GM12878 (cell line): ENCODE results near the gene RIPPLY1. TPM values are rescaled to one million over a fixed set of nuclear protein-coding genes. Genes with fewer than 3 reads are reported as not detected.

Source experiments
- ATAC-seq: fragments of 200-7000 bp; cut with Tn5 transposase; 3 replicates; pipeline ENCODE4 v1.9.1; 2020; ENCODE audit warnings: mild to moderate bottlenecking, moderate library complexity
- BruUV-seq: library from RNA; stranded (reverse); fragments of 400-500 nt; replicated peaks from 2 replicates; lab custom pipeline; 2021; lab: Mats Ljungman, UMichigan
- CTCF ChIA-PET: fragments of 300-600 bp; sonication (Branson Sonifier 250); formaldehyde crosslinking; extraction: SDS; loops from one replicate; lab custom pipeline; 2021; ENCODE audit warnings: inconsistent platforms; lab: Yijun Ruan, JAX
- POLR2A ChIA-PET: fragments of 350-600 bp; formaldehyde crosslinking; extraction: SDS; loops from one replicate; lab custom pipeline; 2021; ENCODE audit warnings: inconsistent platforms; lab: Charles Lee
- RAD21 ChIA-PET: fragments of 300-600 bp; sonication (Branson Sonifier 250); formaldehyde crosslinking; loops from one replicate; lab custom pipeline; 2023; ENCODE audit warnings: antibody characterized with exemption; ENCODE audit not compliant: unreplicated experiment; lab: Charles Lee
- SMC1A ChIA-PET: fragments of 300-600 bp; sonication (Branson Sonifier 250); formaldehyde crosslinking; loops from one replicate; lab custom pipeline; 2023; ENCODE audit not compliant: unreplicated experiment, uncharacterized antibody; lab: Charles Lee
- DNase-seq: peaks from one replicate; pipeline ENCODE4 v3.0.0-alpha.2; 2011; ENCODE audit warnings: low read depth, low spot score
- FAIRE-seq: peaks from 3 replicates; lab custom pipeline; 2011; peaks lifted over from hg19 to GRCh38; lab: Jason Lieb, UNC
- H2AFZ ChIP-seq: 2 replicates; pipeline ENCODE4 v1.6.0; 2011; ENCODE audit warnings: low read depth, low read length, control low read depth; ENCODE audit not compliant: control insufficient read depth
- H3K27ac ChIP-seq: 2 replicates; pipeline ENCODE4 v1.5.1; 2011; ENCODE audit warnings: control low read depth; ENCODE audit not compliant: control insufficient read depth, insufficient read depth
- H3K27me3 ChIP-seq, 2 experiments: replicated peaks in 1 of 2; 2 replicates each; pipeline versions ENCODE4 v1.6.0 to v1.6.1; 2011; ENCODE audit warnings: low read length in 1 of 2; ENCODE audit not compliant: control insufficient read depth in 2 of 2, insufficient read depth in 2 of 2
- H3K36me3 ChIP-seq, 2 experiments: 2 replicates each; pipeline ENCODE4 v1.5.1; 2011; ENCODE audit warnings: low read length in 1 of 2; ENCODE audit not compliant: control insufficient read depth in 2 of 2, insufficient read depth in 2 of 2
- H3K4me1 ChIP-seq: 2 replicates; pipeline ENCODE4 v1.6.1; 2011; ENCODE audit warnings: mild to moderate bottlenecking, low read length, moderate library complexity, mixed read lengths; ENCODE audit not compliant: control insufficient read depth, insufficient read depth
- H3K4me2 ChIP-seq: 2 replicates; pipeline ENCODE4 v1.6.0; 2011; ENCODE audit warnings: control low read depth; ENCODE audit not compliant: control insufficient read depth, insufficient read depth
- H3K4me3 ChIP-seq: fragments of 200-600 bp; sonication (generic); 2 replicates; pipeline ENCODE4 v1.5.1; 2016
- H3K79me2 ChIP-seq: 2 replicates; pipeline ENCODE4 v1.6.0; 2011; ENCODE audit warnings: low read length; ENCODE audit not compliant: control insufficient read depth, insufficient read depth
- H3K9ac ChIP-seq: 2 replicates; pipeline ENCODE4 v1.8.0; 2011; ENCODE audit warnings: low read length, control low read depth, mixed read lengths; ENCODE audit not compliant: control insufficient read depth, insufficient read depth
- H3K9me3 ChIP-seq: replicated peaks from 3 replicates; pipeline ENCODE4 v1.5.1; 2011; ENCODE audit warnings: mild to moderate bottlenecking, low read length; ENCODE audit not compliant: control insufficient read depth, insufficient read depth
- H4K20me1 ChIP-seq: 2 replicates; pipeline ENCODE4 v1.6.0; 2011; ENCODE audit not compliant: control insufficient read depth, insufficient read depth
- CTCF ChIP-seq, 3 experiments: IDR thresholded peaks in 2 of 3; conservative IDR thresholded peaks in 1 of 3; 2 replicates each; pipeline ENCODE4 v1.5.1; 2011; ENCODE audit warnings: low read depth in 3 of 3, low read length in 3 of 3, mild to moderate bottlenecking in 3 of 3, control low read depth in 2 of 3, moderate library complexity in 2 of 3, inconsistent platforms in 1 of 3, mixed read lengths in 1 of 3; ENCODE audit not compliant: control insufficient read depth in 2 of 3, insufficient read depth in 1 of 3; ENCODE audit errors: extremely low read depth in 1 of 3
- ETV6 ChIP-seq, 2 experiments: fragments of 450-650 bp in 1 of 2; IDR thresholded peaks in 1 of 2; conservative IDR thresholded peaks in 1 of 2; 2 replicates each; pipeline ENCODE4 v1.6.1; 2014; ENCODE audit warnings: antibody characterized with exemption in 1 of 2, borderline replicate concordance in 1 of 2, low read depth in 1 of 2, mild to moderate bottlenecking in 1 of 2, moderate library complexity in 1 of 2
- HSF1 ChIP-seq: fragments of 150-350 bp; IDR thresholded peaks from 2 replicates; pipeline ENCODE4 v1.6.1; 2014; ENCODE audit warnings: mild to moderate bottlenecking, low read depth, low read length
- IKZF1 ChIP-seq: fragments of 450-650 bp; conservative IDR thresholded peaks from 2 replicates; pipeline ENCODE4 v1.6.1; 2017; ENCODE audit warnings: antibody characterized with exemption, mild to moderate bottlenecking
- POLR2A ChIP-seq: IDR thresholded peaks from 2 replicates; pipeline ENCODE4 v1.6.1; 2011; ENCODE audit warnings: low read depth, mild to moderate bottlenecking, low read length
- SMC3 ChIP-seq: IDR thresholded peaks from 2 replicates; pipeline ENCODE4 v1.6.1; 2011; ENCODE audit warnings: low read length, improper control_type of control experiment, borderline replicate concordance
- WGBS: methylation state at CpG from one replicate; pipeline ENCODE4 v1.1.6; 2016; ENCODE audit warnings: low lambda C conversion rate; ENCODE audit not compliant: insufficient replicate concordance, insufficient coverage; ENCODE audit errors: missing lambda C conversion rate; 5-methylcytosine and 5-hydroxymethylcytosine counted together
- in situ Hi-C: fragments of 300-500 bp; cut with MboI; formaldehyde crosslinking; loops from 9 replicates; pipeline ENCODE4 v1.14.3; 2018; ENCODE audit warnings: mixed read lengths
- intact Hi-C: fragments of 100-400 bp; cut with micrococcal nuclease; formaldehyde crosslinking; loops from one replicate; pipeline ENCODE4 v1.14.2; 2022; ENCODE audit not compliant: unreplicated experiment
- polyA plus RNA-seq, 11 experiments: library from polyadenylated mRNA; depleted of rRNA in 4 of 11; unstranded in 6 of 11; stranded (reverse) in 5 of 11; fragments of >200 nt; fragmentation: Nextera tagmentation in 4 of 11; fragmentation: Illumina TruSeq in 1 of 11; extraction: Ambion mirVana in 4 of 11; extraction: Trizol in 1 of 11; gene quantifications; 1 replicate in 1 of 11; 2 replicates in 10 of 11; pipeline versions ENCODE4 v1.2.1 to v1.2.3, GENCODE V29; 2011 to 2016; ENCODE audit warnings: inconsistent platforms in 2 of 11, missing spikeins in 2 of 11, low read depth in 1 of 11
- total RNA-seq, 4 experiments: library from RNA; depleted of rRNA in 3 of 4; stranded (reverse); fragments of >200 nt in 3 of 4; fragmentation: Illumina TruSeq in 1 of 4; extraction: Trizol in 1 of 4; gene quantifications; 2 replicates each; pipeline versions ENCODE4 v1.2.1 to v1.2.3, GENCODE V29; 2013 to 2021

RIPPLY1 gene
- total and polyA plus RNA-seq, 10 of the 15 experiments (the other 5 are each of a cell fraction or from before 2014, with no cell fraction given): not detected

DNA sequence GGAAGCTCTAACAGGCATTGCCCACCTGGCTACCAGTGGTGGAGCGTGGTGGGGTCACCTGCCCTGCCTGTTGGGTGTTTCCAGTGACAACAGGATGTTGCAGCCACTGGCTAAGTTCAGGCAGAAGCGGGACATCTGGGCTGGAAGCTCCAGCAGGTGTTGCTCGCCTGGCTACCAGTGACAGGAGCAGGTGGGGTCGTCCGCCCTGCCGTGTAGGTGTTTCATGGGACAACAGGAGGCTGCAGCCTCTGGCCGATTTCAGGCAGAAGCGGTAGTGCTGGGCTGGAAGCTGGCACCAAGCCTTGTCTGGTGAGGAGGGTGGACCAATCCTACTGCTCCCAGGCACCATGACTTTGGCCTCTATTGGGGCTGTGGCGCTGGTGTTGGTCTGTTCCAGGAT lies 39.4 kb downstream of the RIPPLY1 start (continued):
- TF ChIP-seq ETV6 (conservative IDR thresholded peaks at IDR 0.05 in 1 of 2, IDR thresholded peaks at IDR 0.05 in 1 of 2; ENCODE audit: borderline replicate concordance in 1 of 2, low read depth in 1 of 2) (no peak), IKZF1 (no peak), POLR2A (no peak)

GRCh38 chrX:106862972-106863688 lies 40.0 kb downstream of the RIPPLY1 start:
- no TSS peak for BruUV-seq
- H3K36me3 ChIP-seq: no peaks in the 10 kb centered on the region
- ChIA-PET CTCF (interaction anchor here (1.2 to 3.0 kb wide), 8 partner anchors 9 to 119 kb away, joined by 3 to 15 read pairs (median 5); no protein-coding TSS in a partner anchor), POLR2A (no interaction called here)
- no peaks in the 10 kb centered on the region for H3K27me3 ChIP-seq
- FAIRE-seq: peak; percentile 68
- no peaks in the 10 kb centered on the region for H4K20me1 ChIP-seq
- intact Hi-C loops: loop anchor here (10.0 kb wide), 1 partner anchor 378 kb away; no protein-coding TSS in a partner anchor
- WGBS: 18% methylated on average over 13 of the region's 13 CpGs
- no peaks in the 10 kb centered on the region for H3K79me2 ChIP-seq
- H3K4me3 ChIP-seq: no peak overlapping the region
- TF ChIP-seq CTCF (IDR thresholded peaks at IDR 0.05 in 2 of 3, conservative IDR thresholded peaks at IDR 0.05 in 1 of 3; ENCODE audit: control insufficient read depth in 2 of 3, extremely low read depth in 1 of 3, insufficient read depth in 1 of 3, low read depth in 3 of 3, low read length in 3 of 3) (peak; percentile 64 to 74 (median 66)), SMC3 (0 out of 2 replicates have a peak, but pooled peaks have one; percentile 22), HSF1 (no peak)
- TF ChIP-seq, all 136 proteins: peak for 2
- Histone ChIP-seq H3K9ac (no peak overlapping the region), H3K4me1 (no peaks in the 10 kb centered on the region), H2AFZ (no peak overlapping the region), H3K4me2 (no peak overlapping the region), H3K27ac (no peak overlapping the region), H3K9me3 (no peaks in the 10 kb centered on the region)
- RAD21 ChIA-PET: no interaction called here
- no peak for DNase-seq
- SMC1A ChIA-PET: no interaction called here
- in situ Hi-C loops: no loop called here
- peak; percentile 94 for ATAC-seq

Other genes with a start within 250 kb of the RIPPLY1 start
- gene RNF128, start 176.6 kb downstream of the RIPPLY1 start, total RNA-seq (2014; rRNA removed): not detected in 2 replicates
- not detected in 2 replicates for gene RNF128, start 176.6 kb downstream of the RIPPLY1 start, total RNA-seq (2014; rRNA removed; fragmentation: Illumina TruSeq; extraction: Trizol)
- gene RNF128, start 176.6 kb downstream of the RIPPLY1 start, total RNA-seq (2021): 0.10 TPM in 1 of 2 replicates, not detected in the other
- gene RNF128, start 176.6 kb downstream of the RIPPLY1 start, polyA plus RNA-seq (2011; rRNA removed): not detected in 2 replicates
- not detected in 2 replicates for gene RNF128, start 176.6 kb downstream of the RIPPLY1 start, polyA plus RNA-seq (2014; fragmentation: Illumina TruSeq; extraction: Trizol)
- gene RNF128, start 176.6 kb downstream of the RIPPLY1 start, polyA plus RNA-seq (2014; fragmentation: Nextera tagmentation; extraction: Ambion mirVana): not detected
- not detected in 2 replicates for gene RNF128, start 176.6 kb downstream of the RIPPLY1 start, polyA plus RNA-seq (2014; rRNA removed)
- gene RNF128, start 176.6 kb downstream of the RIPPLY1 start, polyA plus RNA-seq (2016; fragmentation: Nextera tagmentation; extraction: Ambion mirVana): not detected
- gene TBC1D8B, start 100.7 kb downstream of the RIPPLY1 start, total RNA-seq (2014; rRNA removed): 1.7 and 3.4 TPM in 2 replicates
- 1.6 and 1.9 TPM in 2 replicates for gene TBC1D8B, start 100.7 kb downstream of the RIPPLY1 start, total RNA-seq (2014; rRNA removed; fragmentation: Illumina TruSeq; extraction: Trizol)
- 2.0 and 2.6 TPM in 2 replicates for gene TBC1D8B, start 100.7 kb downstream of the RIPPLY1 start, total RNA-seq (2021)
- gene TBC1D8B, start 100.7 kb downstream of the RIPPLY1 start, polyA plus RNA-seq (2011; rRNA removed): 2.3 and 4.4 TPM in 2 replicates
- gene TBC1D8B, start 100.7 kb downstream of the RIPPLY1 start, polyA plus RNA-seq (2014; fragmentation: Illumina TruSeq; extraction: Trizol): 2.4 and 5.2 TPM in 2 replicates
- gene TBC1D8B, start 100.7 kb downstream of the RIPPLY1 start, polyA plus RNA-seq (2014; fragmentation: Nextera tagmentation; extraction: Ambion mirVana): 1 to 10 TPM in 1 of 2 experiments, under 1 TPM in 1; 0.95 to 1.2 TPM
- 0.93 and 1.5 TPM in 2 replicates for gene TBC1D8B, start 100.7 kb downstream of the RIPPLY1 start, polyA plus RNA-seq (2014; rRNA removed)
- 1 to 10 TPM; 1.6 to 1.7 TPM for gene TBC1D8B, start 100.7 kb downstream of the RIPPLY1 start, polyA plus RNA-seq (2016; fragmentation: Nextera tagmentation; extraction: Ambion mirVana)
- 0.06 TPM in 1 of 2 replicates, not detected in the other for gene CLDN2, start 17.1 kb upstream of the RIPPLY1 start, total RNA-seq (2014; rRNA removed)
- gene CLDN2, start 17.1 kb upstream of the RIPPLY1 start, total RNA-seq (2014; rRNA removed; fragmentation: Illumina TruSeq; extraction: Trizol): not detected in 2 replicates
- not detected in 2 replicates for gene CLDN2, start 17.1 kb upstream of the RIPPLY1 start, total RNA-seq (2021)
- gene CLDN2, start 17.1 kb upstream of the RIPPLY1 start, polyA plus RNA-seq (2011; rRNA removed): not detected in 2 replicates
- gene CLDN2, start 17.1 kb upstream of the RIPPLY1 start, polyA plus RNA-seq (2014; fragmentation: Illumina TruSeq; extraction: Trizol): not detected in 2 replicates
- not detected for gene CLDN2, start 17.1 kb upstream of the RIPPLY1 start, polyA plus RNA-seq (2014; fragmentation: Nextera tagmentation; extraction: Ambion mirVana)
- not detected in 2 replicates for gene CLDN2, start 17.1 kb upstream of the RIPPLY1 start, polyA plus RNA-seq (2014; rRNA removed)
- not detected for gene CLDN2, start 17.1 kb upstream of the RIPPLY1 start, polyA plus RNA-seq (2016; fragmentation: Nextera tagmentation; extraction: Ambion mirVana)
- 0.11 and 0.34 TPM in 2 replicates for gene MORC4, start 96.9 kb upstream of the RIPPLY1 start, total RNA-seq (2014; rRNA removed)
- gene MORC4, start 96.9 kb upstream of the RIPPLY1 start, total RNA-seq (2014; rRNA removed; fragmentation: Illumina TruSeq; extraction: Trizol): 0.41 and 0.49 TPM in 2 replicates
- gene MORC4, start 96.9 kb upstream of the RIPPLY1 start, total RNA-seq (2021): 0.21 and 0.41 TPM in 2 replicates
- 0.65 and 0.79 TPM in 2 replicates for gene MORC4, start 96.9 kb upstream of the RIPPLY1 start, polyA plus RNA-seq (2011; rRNA removed)
- gene MORC4, start 96.9 kb upstream of the RIPPLY1 start, polyA plus RNA-seq (2014; fragmentation: Illumina TruSeq; extraction: Trizol): 0.28 and 0.32 TPM in 2 replicates
- under 1 TPM; 0.06 to 0.09 TPM for gene MORC4, start 96.9 kb upstream of the RIPPLY1 start, polyA plus RNA-seq (2014; fragmentation: Nextera tagmentation; extraction: Ambion mirVana)
- 0.16 and 0.20 TPM in 2 replicates for gene MORC4, start 96.9 kb upstream of the RIPPLY1 start, polyA plus RNA-seq (2014; rRNA removed)
- gene MORC4, start 96.9 kb upstream of the RIPPLY1 start, polyA plus RNA-seq (2016; fragmentation: Nextera tagmentation; extraction: Ambion mirVana): under 1 TPM; 0.03 to 0.24 TPM
- gene RBM41, start 215.5 kb upstream of the RIPPLY1 start, total RNA-seq (2014; rRNA removed): 10.1 and 10.2 TPM in 2 replicates
- gene RBM41, start 215.5 kb upstream of the RIPPLY1 start, total RNA-seq (2014; rRNA removed; fragmentation: Illumina TruSeq; extraction: Trizol): 14.4 and 15.1 TPM in 2 replicates
- 11.3 and 13.0 TPM in 2 replicates for gene RBM41, start 215.5 kb upstream of the RIPPLY1 start, total RNA-seq (2021)
- gene RBM41, start 215.5 kb upstream of the RIPPLY1 start, polyA plus RNA-seq (2011; rRNA removed): 14.4 and 26.4 TPM in 2 replicates
- gene RBM41, start 215.5 kb upstream of the RIPPLY1 start, polyA plus RNA-seq (2014; fragmentation: Illumina TruSeq; extraction: Trizol): 14.8 and 21.7 TPM in 2 replicates
- gene RBM41, start 215.5 kb upstream of the RIPPLY1 start, polyA plus RNA-seq (2014; fragmentation: Nextera tagmentation; extraction: Ambion mirVana): 1 to 10 TPM; 7.7 to 9.1 TPM
- 9.0 and 9.1 TPM in 2 replicates for gene RBM41, start 215.5 kb upstream of the RIPPLY1 start, polyA plus RNA-seq (2014; rRNA removed)
- 10 to 100 TPM; 18.9 to 19.1 TPM for gene RBM41, start 215.5 kb upstream of the RIPPLY1 start, polyA plus RNA-seq (2016; fragmentation: Nextera tagmentation; extraction: Ambion mirVana)